Epithelial cell of esophagus (primary cell): ENCODE results near the gene COG7.

ENCODE experiments used
- DNase-seq: peaks from one replicate; pipeline ENCODE4 v3.0.0; 2010; ENCODE audit warnings: low read depth
- H3K4me3 ChIP-seq: 2 replicates; pipeline ENCODE4 v1.5.1; 2011; ENCODE audit warnings: mild to moderate bottlenecking, low read length, control low read depth
- CTCF ChIP-seq: IDR thresholded peaks from 2 replicates; pipeline ENCODE4 v1.5.1; 2011; ENCODE audit warnings: low read depth, mild to moderate bottlenecking, low read length, control low read depth, inconsistent platforms; ENCODE audit not compliant: insufficient read depth; ENCODE audit errors: missing control alignments

Gene COG7

GRCh38 chr16:23497543-23497868 is 44.5 kb upstream of the COG7 start:
- DNase-seq, result no peak
- no peak for TF ChIP-seq CTCF
- no peak overlapping the region for H3K4me3 ChIP-seq

- no peak overlapping the region for H3K4me3 ChIP-seq
- peak; percentile 79 for DNase-seq
Observed at GRCh38 chr16:23496821-23497542, 44.0 kb upstream of the COG7 start.

GRCh38 chr16:23495671-23496070 is 42.7 kb upstream of the COG7 start:
- H3K4me3 ChIP-seq, result no peak overlapping the region
- DNase-seq, result no peak
- TF ChIP-seq CTCF, result no peak

More at GRCh38 chr16:23496821-23497542, 44.0 kb upstream of the COG7 start:
- no peak for TF ChIP-seq CTCF

GRCh38 chr16:23494188-23494587 is 41.2 kb upstream of the COG7 start:
- no peak for TF ChIP-seq CTCF
- DNase-seq, result no peak
- H3K4me3 ChIP-seq, result no peak overlapping the region

- no peak overlapping the region for H3K4me3 ChIP-seq
- no peak for TF ChIP-seq CTCF
- DNase-seq, result peak; percentile 75
Observed at GRCh38 chr16:23491490-23492391, 38.8 kb upstream of the COG7 start.

- no peak for DNase-seq
- H3K4me3 ChIP-seq, result no peak overlapping the region
- no peak for TF ChIP-seq CTCF
Observed at GRCh38 chr16:23486480-23486879, 33.5 kb upstream of the COG7 start.
